KMS-11 (cell line): Measurements from ENCODE around the gene ARHGEF7.
"Not testable (repeated sequence)": the region's sequence is repeated elsewhere in the genome, so short reads cannot be mapped to it uniquely, and the experiment has no call there.

Source experiments
- H2AFZ ChIP-seq: fragments of 200-600 bp; sonication (generic); 2 replicates; pipeline ENCODE4 v1.6.1; 2016; ENCODE audit warnings: antibody characterized with exemption, mixed run types, low read depth
- H3K27ac ChIP-seq: fragments of 200-600 bp; sonication (generic); 2 replicates; pipeline ENCODE4 v1.6.1; 2016; ENCODE audit warnings: mild to moderate bottlenecking, mixed run types
- H3K27me3 ChIP-seq: fragments of 200-600 bp; sonication (generic); 2 replicates; pipeline ENCODE4 v1.6.1; 2017; ENCODE audit warnings: mild to moderate bottlenecking, low read depth, mixed run types, moderate library complexity; ENCODE audit not compliant: insufficient read depth
- H3K36me3 ChIP-seq: fragments of 200-600 bp; sonication (generic); 2 replicates; pipeline ENCODE4 v1.6.1; 2017; ENCODE audit warnings: mild to moderate bottlenecking, mixed run types; ENCODE audit not compliant: insufficient read depth
- H3K4me1 ChIP-seq: fragments of 200-600 bp; sonication (generic); 2 replicates; pipeline ENCODE4 v1.6.1; 2016; ENCODE audit warnings: mild to moderate bottlenecking, low read depth, mixed run types; ENCODE audit not compliant: poor library complexity, severe bottlenecking
- H3K4me2 ChIP-seq: fragments of 200-600 bp; sonication (generic); 2 replicates; pipeline ENCODE4 v1.7.0; 2016; ENCODE audit warnings: mild to moderate bottlenecking, mixed run types
- H3K4me3 ChIP-seq: fragments of 200-600 bp; sonication (generic); IDR thresholded peaks from 2 replicates; pipeline ENCODE4 v1.6.1; 2017; ENCODE audit warnings: low read depth, low read length, mixed read lengths; ENCODE audit not compliant: insufficient read depth
- H3K79me2 ChIP-seq: fragments of 200-600 bp; sonication (generic); 2 replicates; pipeline ENCODE4 v1.6.1; 2016; ENCODE audit warnings: low read depth, mixed run types; ENCODE audit not compliant: insufficient read depth
- H3K9ac ChIP-seq: fragments of 200-600 bp; sonication (generic); 2 replicates; pipeline ENCODE4 v1.6.1; 2016; ENCODE audit warnings: mild to moderate bottlenecking, mixed run types
- H4K20me1 ChIP-seq: fragments of 200-600 bp; sonication (generic); 2 replicates; pipeline ENCODE4 v1.6.1; 2016; ENCODE audit warnings: mild to moderate bottlenecking, mixed run types; ENCODE audit not compliant: insufficient read depth
- CTCF ChIP-seq: fragments of 200-600 bp; sonication (generic); conservative IDR thresholded peaks from 2 replicates; pipeline ENCODE4 v1.6.1; 2017; ENCODE audit warnings: low read depth, mild to moderate bottlenecking, antibody characterized with exemption, low read length, moderate library complexity, mixed read lengths

The ARHGEF7 gene

GRCh38 chr13:111198732-111199378 lies 83.7 kb downstream of the ARHGEF7 start:
- not testable (repeated sequence) for H2AFZ ChIP-seq, H4K20me1 ChIP-seq, H3K79me2 ChIP-seq, H3K4me3 ChIP-seq, H3K4me2 ChIP-seq, H3K4me1 ChIP-seq, H3K9ac ChIP-seq, H3K27me3 ChIP-seq, H3K27ac ChIP-seq, H3K36me3 ChIP-seq

- Histone ChIP-seq H3K36me3 (no peaks in the 10 kb centered on the region), H2AFZ (no peak overlapping the region), H3K9ac (no peak overlapping the region), H3K27me3 (no peaks in the 10 kb centered on the region), H3K27ac (no peak overlapping the region), H3K4me2 (no peak overlapping the region), H4K20me1 (no peaks in the 10 kb centered on the region), H3K4me1 (no peaks in the 10 kb centered on the region), H3K4me3 (no peak overlapping the region), H3K79me2 (no peaks in the 10 kb centered on the region; the same call in 1 of the 2 replicates)
- no peak for TF ChIP-seq CTCF
Measured at GRCh38 chr13:111201304-111201940, 86.3 kb downstream of the ARHGEF7 start.

- Histone ChIP-seq H3K4me2 (no peak overlapping the region), H3K79me2 (no peaks in the 10 kb centered on the region; the same call in 1 of the 2 replicates), H3K4me3 (no peak overlapping the region), H3K27ac (no peak overlapping the region), H3K27me3 (no peaks in the 10 kb centered on the region), H2AFZ (no peak overlapping the region), H3K36me3 (no peaks in the 10 kb centered on the region), H3K9ac (no peak overlapping the region), H4K20me1 (no peaks in the 10 kb centered on the region), H3K4me1 (no peaks in the 10 kb centered on the region)
- TF ChIP-seq CTCF = no peak
Measured at GRCh38 chr13:111202156-111202621, 87.1 kb downstream of the ARHGEF7 start.

- Histone ChIP-seq H3K36me3 (no peaks in the 10 kb centered on the region), H3K9ac (no peak overlapping the region), H3K4me2 (no peak overlapping the region), H2AFZ (no peak overlapping the region), H3K4me1 (no peaks in the 10 kb centered on the region), H3K4me3 (no peak overlapping the region), H4K20me1 (no peaks in the 10 kb centered on the region), H3K27ac (no peak overlapping the region), H3K27me3 (no peaks in the 10 kb centered on the region), H3K79me2 (no peaks in the 10 kb centered on the region; the same call in 1 of the 2 replicates)
- no peak for TF ChIP-seq CTCF
Measured at GRCh38 chr13:111202745-111203144, 87.6 kb downstream of the ARHGEF7 start.
